CD8-positive, alpha-beta memory T cell (primary cell): ENCODE results near the gene PRSS50. TPM values are rescaled to one million over a fixed set of nuclear protein-coding genes. Genes with fewer than 3 reads are reported as not detected.

Source experiments
- polyA plus RNA-seq: library from polyadenylated mRNA; unstranded; fragments of 300-500 nt; fragmentation: Illumina TruSeq; gene quantifications from one replicate; pipeline ENCODE4 v1.2.3, GENCODE V29; 2021
- total RNA-seq, 2 experiments: library from RNA; stranded (reverse); gene quantifications; one replicate each; pipeline ENCODE4 v1.2.3, GENCODE V29; 2021

Gene PRSS50
- total and polyA plus RNA-seq, 3 experiments from 2014 or later: 0.13 TPM; not detected in 2

Other genes with a start within 250 kb of the PRSS50 start
- not detected for gene RTP3, start 219.9 kb downstream of the PRSS50 start, total RNA-seq
- gene RTP3, start 219.9 kb downstream of the PRSS50 start, polyA plus RNA-seq: not detected
- under 1 TPM; 0.04 TPM for gene LRRC2, start 151.6 kb downstream of the PRSS50 start, total RNA-seq
- gene LRRC2, start 151.6 kb downstream of the PRSS50 start, polyA plus RNA-seq: not detected
- gene FAM240A, start 105.3 kb downstream of the PRSS50 start, total RNA-seq: not detected
- gene FAM240A, start 105.3 kb downstream of the PRSS50 start, polyA plus RNA-seq: not detected
- under 1 TPM; 0.84 to 0.96 TPM for gene ALS2CL, start 24.2 kb downstream of the PRSS50 start, total RNA-seq
- gene ALS2CL, start 24.2 kb downstream of the PRSS50 start, polyA plus RNA-seq: 1.2 TPM
- under 1 TPM in 1 of 2 experiments, not detected in 1; 0.16 TPM for gene TMIE, start 16.5 kb downstream of the PRSS50 start, total RNA-seq
- 0.67 TPM for gene TMIE, start 16.5 kb downstream of the PRSS50 start, polyA plus RNA-seq
- not detected for gene MYL3, start 145.6 kb upstream of the PRSS50 start, total RNA-seq
- gene MYL3, start 145.6 kb upstream of the PRSS50 start, polyA plus RNA-seq: not detected
- gene PTH1R, start 159.9 kb upstream of the PRSS50 start, total RNA-seq: not detected
- gene PTH1R, start 159.9 kb upstream of the PRSS50 start, polyA plus RNA-seq: not detected